Subcutaneous abdominal adipose tissue (tissue), 5 donors: ENCODE results near the gene FGF3.

Experiments used
- H3K27ac ChIP-seq: one replicate; pipeline ENCODE4 v1.7.0; 2013; ENCODE audit warnings: low read depth, mild to moderate bottlenecking, inconsistent platforms, low read length, moderate library complexity
- H3K27me3 ChIP-seq, 5 donors: one replicate each; pipeline ENCODE4 v1.7.0; 2013; ENCODE audit warnings: low read length in 5 of 5, inconsistent platforms in 1 of 5; ENCODE audit not compliant: control insufficient read depth in 5 of 5, insufficient read depth in 4 of 5
- H3K36me3 ChIP-seq, 5 donors: one replicate each; pipeline ENCODE4 v1.7.0; 2013; ENCODE audit warnings: low read length in 5 of 5; ENCODE audit not compliant: control insufficient read depth in 5 of 5, insufficient read depth in 5 of 5
- H3K4me1 ChIP-seq, 5 donors: one replicate each; pipeline ENCODE4 v1.7.0; 2013; ENCODE audit warnings: low read length in 5 of 5, mild to moderate bottlenecking in 3 of 5, moderate library complexity in 1 of 5; ENCODE audit not compliant: control insufficient read depth in 5 of 5, insufficient read depth in 5 of 5
- H3K4me3 ChIP-seq, 5 donors: one replicate each; pipeline ENCODE4 v1.7.0; 2013; ENCODE audit warnings: low read length in 5 of 5, low read depth in 1 of 5
- H3K9ac ChIP-seq, 5 donors: one replicate each; pipeline ENCODE4 v1.7.0; 2013; ENCODE audit warnings: low read length in 5 of 5, mild to moderate bottlenecking in 4 of 5, moderate library complexity in 3 of 5
- H3K9me3 ChIP-seq, 5 donors: one replicate each; pipeline ENCODE4 v1.7.0; 2013; ENCODE audit warnings: low read length in 5 of 5; ENCODE audit not compliant: control insufficient read depth in 5 of 5
- donor health status: healthy.
- donor health status: healthy.
- donor health status: healthy.
- donor health status: healthy.
- donor health status: healthy.

FGF3 gene

GRCh38 chr11:69797156-69797555 is 22.1 kb downstream of the FGF3 start:
- Histone ChIP-seq H3K9ac (no peak overlapping the region), H3K9me3 (peaks cover 0 to 5% (median 4%) of the 10 kb centered on the region in 5 donors), H3K27me3 (peaks cover 0 to 13% (median 10%) of the 10 kb centered on the region in 5 donors)

DNA sequence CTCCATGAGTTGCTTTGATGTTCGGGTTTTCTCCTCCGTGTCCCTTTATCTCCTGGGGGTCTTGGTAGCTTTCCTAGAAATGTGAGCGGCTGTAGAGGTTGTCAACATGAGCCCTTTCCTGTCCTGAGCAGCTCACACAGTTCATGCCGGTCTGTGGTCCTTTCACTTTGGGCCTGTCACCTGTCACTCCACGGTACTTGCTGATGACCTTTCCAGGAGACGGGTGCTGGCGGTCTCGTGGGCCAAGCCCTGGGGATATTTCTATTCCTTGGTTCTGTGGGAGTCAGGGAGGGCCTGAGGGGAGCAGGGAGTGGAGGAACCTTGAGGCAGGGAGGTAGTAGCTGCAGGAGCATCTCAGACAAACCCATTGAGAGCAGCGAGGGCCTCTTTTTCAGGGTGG is 23.2 kb downstream of the FGF3 start:
- Histone ChIP-seq H3K36me3 (no peaks in the 10 kb centered on the region), H3K9ac (no peak overlapping the region), H3K9me3 (peaks cover 0 to 5% (median 4%) of the 10 kb centered on the region in 5 donors), H3K4me1 (peaks cover 0 to 9% (median 5%) of the 10 kb centered on the region in 5 donors), H3K4me3 (no peak overlapping the region), H3K27me3 (peaks cover 0 to 10% (median 5%) of the 10 kb centered on the region in 5 donors), H3K27ac (no peak overlapping the region)

More at GRCh38 chr11:69797156-69797555, 22.1 kb downstream of the FGF3 start:
- Histone ChIP-seq H3K27ac (no peak overlapping the region), H3K4me3 (no peak overlapping the region), H3K4me1 (no peaks in the 10 kb centered on the region), H3K36me3 (no peaks in the 10 kb centered on the region)

DNA sequence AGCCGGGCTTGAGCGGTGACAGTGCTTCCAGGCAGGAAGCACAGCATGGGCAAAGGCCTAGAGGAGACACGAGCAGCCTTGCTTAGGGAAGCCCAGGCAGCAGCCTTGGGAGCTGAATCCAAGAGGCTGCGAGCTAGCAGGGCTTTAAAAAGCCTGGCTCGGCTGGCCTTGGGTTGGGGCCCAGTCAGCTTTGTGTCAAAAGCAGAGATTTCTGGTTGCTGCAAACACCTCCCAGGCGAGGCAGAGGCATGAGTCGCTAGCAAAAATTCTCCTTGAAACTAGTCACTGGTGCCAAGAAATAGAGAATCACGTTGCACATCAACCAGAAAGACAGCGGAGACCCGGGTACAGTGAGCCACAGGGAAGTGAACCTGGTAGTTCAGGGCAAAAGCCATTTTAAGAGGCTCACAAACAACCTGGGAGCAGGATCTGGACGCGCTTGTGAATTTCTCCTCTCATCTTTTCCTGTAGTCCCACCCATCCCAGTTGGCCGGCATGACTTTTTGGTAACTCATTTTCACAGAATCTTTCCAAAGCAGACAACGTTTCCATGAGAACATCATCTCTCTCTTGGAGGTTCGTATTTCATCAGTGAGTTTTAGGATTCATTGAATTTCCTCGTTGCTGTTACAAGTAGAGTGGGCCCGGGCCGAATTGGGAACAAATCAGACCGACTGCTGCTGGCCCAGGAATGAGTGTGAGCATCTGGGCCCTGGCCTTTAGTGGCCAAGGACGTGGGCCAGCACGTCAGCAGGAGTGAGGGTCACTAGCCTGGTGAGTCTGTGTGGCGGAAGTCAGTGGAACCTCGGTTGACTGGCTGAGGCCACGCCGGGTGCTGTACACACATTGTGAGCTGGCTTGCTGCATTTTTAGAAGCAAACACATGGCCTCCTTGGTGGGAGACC is 27.7 kb downstream of the FGF3 start:
- no peak overlapping the region for H3K27ac ChIP-seq
- H3K4me1 ChIP-seq, result peaks cover 0 to 14% (median 6%) of the 10 kb centered on the region in 5 donors
- H3K9me3 ChIP-seq, result no peaks in the 10 kb centered on the region
- no peaks in the 10 kb centered on the region for H3K36me3 ChIP-seq
- H3K27me3 ChIP-seq, result peaks cover 0 to 4% (median 3%) of the 10 kb centered on the region in 5 donors
- no peak overlapping the region for H3K4me3 ChIP-seq
- no peak overlapping the region for H3K9ac ChIP-seq

DNA sequence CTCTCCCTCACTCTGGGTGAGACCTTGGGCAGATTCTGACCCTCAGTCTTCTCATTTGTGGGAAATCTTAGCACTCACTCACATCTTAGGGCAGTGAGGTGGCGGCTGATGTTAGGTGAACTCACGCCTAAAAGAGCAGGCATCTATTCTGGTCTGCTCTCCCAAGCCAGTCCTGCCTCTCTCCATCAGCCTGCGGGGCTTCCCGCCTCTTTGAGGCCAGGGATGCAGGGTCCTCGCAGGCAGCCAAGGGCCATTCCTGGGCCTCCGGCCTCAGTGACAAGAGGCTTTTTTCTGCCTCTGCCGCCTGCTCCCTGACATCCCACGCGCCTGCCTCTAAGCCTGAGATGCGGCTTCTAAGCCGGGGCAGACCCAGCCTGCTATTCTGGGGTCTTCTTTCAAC is 30.3 kb downstream of the FGF3 start:
- Histone ChIP-seq H3K36me3 (no peaks in the 10 kb centered on the region), H3K27me3 (peaks cover 0 to 4% (median 3%) of the 10 kb centered on the region in 5 donors), H3K9me3 (no peaks in the 10 kb centered on the region), H3K4me3 (no peak overlapping the region), H3K9ac (no peak overlapping the region), H3K27ac (no peak overlapping the region), H3K4me1 (peaks cover 0 to 14% (median 6%) of the 10 kb centered on the region in 5 donors)

DNA sequence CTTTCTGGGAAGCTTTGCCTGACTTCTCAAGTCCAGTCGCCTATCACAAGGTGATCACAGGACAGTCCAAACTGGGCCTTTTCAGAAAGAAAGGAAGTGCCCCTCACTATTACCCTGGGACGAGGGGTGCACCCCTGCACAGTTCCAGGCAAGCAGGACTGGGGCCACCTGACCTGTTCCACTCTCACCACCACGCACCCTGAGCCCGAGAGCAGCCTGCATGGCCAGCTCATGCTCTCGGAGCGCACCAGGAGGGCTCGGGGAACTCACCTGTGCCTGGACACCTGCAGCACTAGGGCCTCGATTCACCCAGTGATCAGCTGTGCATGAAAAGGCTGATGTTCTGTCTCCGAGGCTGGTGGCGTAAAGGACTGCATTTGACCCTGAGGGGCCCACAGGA is 31.3 kb downstream of the FGF3 start:
- Histone ChIP-seq H3K4me3 (no peak overlapping the region), H3K4me1 (peaks cover 0 to 14% (median 6%) of the 10 kb centered on the region in 5 donors), H3K27ac (no peak overlapping the region), H3K9ac (no peak overlapping the region), H3K27me3 (peaks cover 0 to 4% (median 3%) of the 10 kb centered on the region in 5 donors), H3K9me3 (no peaks in the 10 kb centered on the region), H3K36me3 (no peaks in the 10 kb centered on the region)

GRCh38 chr11:69787457-69787856 is 31.8 kb downstream of the FGF3 start:
- Histone ChIP-seq H3K9ac (no peak overlapping the region), H3K36me3 (no peaks in the 10 kb centered on the region), H3K4me1 (peaks cover 0 to 14% (median 6%) of the 10 kb centered on the region in 5 donors), H3K4me3 (no peak overlapping the region), H3K9me3 (no peaks in the 10 kb centered on the region), H3K27ac (no peak overlapping the region), H3K27me3 (peaks cover 0 to 4% (median 3%) of the 10 kb centered on the region in 5 donors)

- Histone ChIP-seq H3K4me1 (no peaks in the 10 kb centered on the region), H3K9ac (no peak overlapping the region), H3K4me3 (no peak overlapping the region), H3K36me3 (no peaks in the 10 kb centered on the region), H3K9me3 (no peaks in the 10 kb centered on the region), H3K27me3 (peaks cover 14 to 24% (median 20%) of the 10 kb centered on the region in 5 donors), H3K27ac (no peak overlapping the region)
Measured at GRCh38 chr11:69781241-69781640, 38.0 kb downstream of the FGF3 start.

GRCh38 chr11:69778373-69778772 is 40.8 kb downstream of the FGF3 start:
- H3K9ac ChIP-seq, result no peak overlapping the region
- H3K9me3 ChIP-seq, result no peaks in the 10 kb centered on the region
- H3K4me1 ChIP-seq, result no peaks in the 10 kb centered on the region
- no peak overlapping the region for H3K27ac ChIP-seq
- no peaks in the 10 kb centered on the region for H3K36me3 ChIP-seq
- H3K4me3 ChIP-seq, result no peak overlapping the region
- H3K27me3 ChIP-seq, result peaks cover 31 to 51% (median 46%) of the 10 kb centered on the region in 5 donors

- H3K27ac ChIP-seq, result no peak within 1 kb of the TSS
- H3K36me3 ChIP-seq, result no peaks in the 10 kb centered on the region
- no peaks in the 10 kb centered on the region for H3K9me3 ChIP-seq
- H3K4me3 ChIP-seq, result no peak within 1 kb of the TSS
- H3K4me1 ChIP-seq, result no peaks in the 10 kb centered on the region
- peaks cover 44 to 57% (median 48%) of the 10 kb centered on the region in 5 donors for H3K27me3 ChIP-seq
- H3K9ac ChIP-seq, result no peak within 1 kb of the TSS
Measured at GRCh38 chr11:69775163-69775755, 44.0 kb downstream of the FGF3 start, which contains the start of gene FGF4. TSS of gene FGF4 (minus strand) at chr11:69775341. CDS start at chr11:69775084, 257 bp downstream.
